ENCODE data around the gene SLC16A4. TPM values are rescaled to one million over a fixed set of nuclear protein-coding genes. Genes with fewer than 3 reads are reported as not detected.

Gene SLC16A4
- total RNA-seq, 1 experiment from 2014 or later: 0.83 TPM

- Mint-ChIP-seq H3K27ac (ENCODE audit: unreplicated experiment) (no peak overlapping the region), H3K36me3 (ENCODE audit: insufficient read depth, unreplicated experiment) (no peaks in the 10 kb centered on the region), H3K9me3 (ENCODE audit: low read depth, unreplicated experiment) (no peaks in the 10 kb centered on the region), H3K4me3 (ENCODE audit: low read depth, unreplicated experiment) (no peak overlapping the region), H3K27me3 (ENCODE audit: unreplicated experiment) (no peaks in the 10 kb centered on the region), H3K4me1 (ENCODE audit: low read depth, unreplicated experiment) (peaks cover 3% of the 10 kb centered on the region)
- no peak for DNase-seq
- TF ChIP-seq CTCF (IDR thresholded peaks at IDR 0.05; ENCODE audit: unreplicated experiment): no peak
- no TSS peak for BruUV-seq (replicated peaks)
- intact Hi-C loops (cut with micrococcal nuclease; ENCODE audit: unreplicated experiment): no loop called here
- CTCF ChIA-PET: no interaction called here
Measured at GRCh38 chr1:110324667-110325066, 66.2 kb downstream of the SLC16A4 start.

- H3K4me1 Mint-ChIP-seq (ENCODE audit: low read depth, unreplicated experiment): peaks cover 9% of the 10 kb centered on the region
- no peaks in the 10 kb centered on the region for H3K27me3 Mint-ChIP-seq (ENCODE audit: unreplicated experiment)
- DNase-seq: no peak
- intact Hi-C loops (cut with micrococcal nuclease; ENCODE audit: unreplicated experiment): no loop called here
- BruUV-seq (replicated peaks): no TSS peak
- CTCF ChIA-PET: no interaction called here
- H3K36me3 Mint-ChIP-seq (ENCODE audit: insufficient read depth, unreplicated experiment): no peaks in the 10 kb centered on the region
- H3K27ac Mint-ChIP-seq (ENCODE audit: unreplicated experiment): no peak overlapping the region
- TF ChIP-seq CTCF (IDR thresholded peaks at IDR 0.05; ENCODE audit: unreplicated experiment): no peak
- H3K9me3 Mint-ChIP-seq (ENCODE audit: low read depth, unreplicated experiment): no peaks in the 10 kb centered on the region
- H3K4me3 Mint-ChIP-seq (ENCODE audit: low read depth, unreplicated experiment): no peak overlapping the region
Measured at GRCh38 chr1:110321846-110322245, 69.0 kb downstream of the SLC16A4 start.

GRCh38 chr1:110321045-110321444, 69.8 kb downstream of the SLC16A4 start:
- TF ChIP-seq CTCF (IDR thresholded peaks at IDR 0.05; ENCODE audit: unreplicated experiment): no peak
- BruUV-seq (replicated peaks): no TSS peak
- intact Hi-C loops (cut with micrococcal nuclease; ENCODE audit: unreplicated experiment): no loop called here
- Mint-ChIP-seq H3K27me3 (ENCODE audit: unreplicated experiment) (no peaks in the 10 kb centered on the region), H3K36me3 (ENCODE audit: insufficient read depth, unreplicated experiment) (no peaks in the 10 kb centered on the region), H3K9me3 (ENCODE audit: low read depth, unreplicated experiment) (no peaks in the 10 kb centered on the region), H3K27ac (ENCODE audit: unreplicated experiment) (no peak overlapping the region), H3K4me1 (ENCODE audit: low read depth, unreplicated experiment) (peaks cover 9% of the 10 kb centered on the region), H3K4me3 (ENCODE audit: low read depth, unreplicated experiment) (no peak overlapping the region)
- CTCF ChIA-PET: no interaction called here
- DNase-seq: no peak

- no peaks in the 10 kb centered on the region for H3K9me3 Mint-ChIP-seq (ENCODE audit: low read depth, unreplicated experiment)
- CTCF ChIA-PET: interaction anchor here (1.2 to 1.5 kb wide), 2 partner anchors 19 to 143 kb away, joined by 3 to 4 read pairs; partner anchors contain the start of gene RBM15
- DNase-seq: no peak
- no peaks in the 10 kb centered on the region for H3K36me3 Mint-ChIP-seq (ENCODE audit: insufficient read depth, unreplicated experiment)
- peaks cover 9% of the 10 kb centered on the region for H3K4me1 Mint-ChIP-seq (ENCODE audit: low read depth, unreplicated experiment)
- intact Hi-C loops (cut with micrococcal nuclease; ENCODE audit: unreplicated experiment): no loop called here
- BruUV-seq (replicated peaks): no TSS peak
- no peak for TF ChIP-seq CTCF (IDR thresholded peaks at IDR 0.05; ENCODE audit: unreplicated experiment)
- H3K4me3 Mint-ChIP-seq (ENCODE audit: low read depth, unreplicated experiment): no peak overlapping the region
- no peak overlapping the region for H3K27ac Mint-ChIP-seq (ENCODE audit: unreplicated experiment)
- H3K27me3 Mint-ChIP-seq (ENCODE audit: unreplicated experiment): no peaks in the 10 kb centered on the region
Measured at GRCh38 chr1:110320168-110320518, 70.7 kb downstream of the SLC16A4 start.
